Measurements from ENCODE around the gene TNN.
"Not testable (repeated sequence)": the region's sequence is repeated elsewhere in the genome, so short reads cannot be mapped to it uniquely, and the experiment has no call there.

Gene TNN

DNA sequence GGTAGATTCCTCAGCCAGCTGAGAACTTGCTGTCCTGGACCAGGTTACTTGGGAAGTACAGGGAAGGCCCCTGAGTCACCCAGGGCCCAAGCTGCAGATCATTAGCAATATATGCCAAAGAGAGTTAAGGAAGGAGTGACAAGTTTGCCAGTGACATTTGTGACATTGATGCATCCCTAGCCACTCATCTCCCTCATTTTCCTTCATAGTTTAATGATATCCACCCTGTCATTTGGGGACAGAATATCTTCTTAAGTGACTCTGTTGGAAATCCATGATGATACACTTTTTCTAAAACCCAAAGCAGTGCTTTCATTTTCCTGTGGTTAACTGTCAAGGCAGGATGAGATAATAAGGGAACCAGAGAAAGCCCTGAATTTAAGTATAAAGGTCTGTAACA is 3.2 kb downstream of the TNN start:
- no peak for DNase-seq (ENCODE audit: low read depth in 3 of 3)

DNA sequence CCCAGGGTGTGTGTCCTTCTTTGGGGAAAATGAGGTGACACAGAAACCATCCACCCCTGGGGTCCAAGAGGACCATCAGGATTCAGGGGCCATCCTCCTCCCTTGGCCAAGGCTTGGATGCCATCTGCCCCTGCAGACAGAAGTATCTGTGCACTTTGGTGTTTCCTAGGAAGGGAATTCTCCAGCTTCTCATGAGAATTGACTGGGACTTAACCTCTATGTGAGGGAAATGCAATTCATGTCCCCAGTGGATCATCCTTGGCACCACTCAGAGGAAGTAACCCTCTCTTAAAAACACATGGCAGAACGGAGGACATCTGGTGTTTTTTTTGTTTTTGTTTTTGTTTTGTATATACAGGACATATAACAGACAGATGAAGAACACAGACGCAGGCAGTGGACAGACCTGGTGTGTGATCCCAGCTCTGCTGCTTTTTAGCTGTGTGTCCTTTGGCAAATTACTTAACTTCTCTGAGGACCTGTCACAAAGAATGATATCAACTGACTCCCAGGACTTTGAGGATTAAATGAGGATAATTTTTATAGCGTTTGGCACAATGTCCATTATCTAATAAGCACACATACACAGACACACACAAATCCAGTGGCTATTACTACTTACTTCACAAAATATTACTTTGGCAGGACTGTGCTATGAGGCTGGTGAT is 3.8 kb downstream of the TNN start:
- DNase-seq (ENCODE audit: low read depth in 3 of 3) = no peak

DNA sequence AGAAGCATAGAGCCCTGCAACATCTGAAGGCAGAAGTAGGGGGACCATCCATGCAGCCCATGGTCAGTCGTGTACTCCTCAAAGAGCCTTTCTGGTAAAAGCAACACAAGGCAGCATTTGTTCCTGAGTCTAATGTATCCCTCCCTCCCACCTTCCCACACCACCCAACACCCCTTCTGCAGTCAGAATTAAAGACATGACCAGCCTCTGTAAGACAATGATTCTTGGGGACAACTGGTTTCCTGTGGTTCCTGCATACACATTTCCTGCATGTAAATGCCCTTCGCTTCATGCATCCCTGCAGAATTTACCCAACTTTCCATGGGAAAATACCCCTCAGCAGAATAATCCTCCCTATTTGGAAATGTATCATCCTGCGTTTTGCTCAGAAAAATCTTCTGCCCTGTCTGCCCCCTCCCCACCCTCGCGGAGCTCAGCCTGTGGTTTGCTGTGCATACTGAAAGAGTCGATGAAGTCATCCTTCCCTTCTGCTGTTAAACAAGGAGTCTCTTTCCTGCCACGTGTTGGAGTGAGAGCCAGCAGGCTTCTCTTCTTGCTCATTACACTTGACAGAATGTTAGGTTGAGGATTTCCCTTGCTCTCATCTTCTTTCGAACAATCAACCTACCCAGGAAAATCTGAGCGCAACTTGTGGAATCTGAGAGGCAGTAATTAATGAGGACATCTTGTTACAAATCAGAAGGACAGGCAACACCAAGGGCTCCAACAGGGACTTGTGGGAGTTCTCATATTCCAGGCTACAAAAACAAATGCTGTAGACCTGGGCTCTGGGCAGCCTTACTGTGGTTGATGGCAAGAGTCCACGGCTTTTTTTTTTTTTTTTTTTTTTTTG is 4.7 kb downstream of the TNN start:
- DNase-seq (ENCODE audit: low read depth in 3 of 3) = peak; percentile 2 to 29 (median 8)

DNA sequence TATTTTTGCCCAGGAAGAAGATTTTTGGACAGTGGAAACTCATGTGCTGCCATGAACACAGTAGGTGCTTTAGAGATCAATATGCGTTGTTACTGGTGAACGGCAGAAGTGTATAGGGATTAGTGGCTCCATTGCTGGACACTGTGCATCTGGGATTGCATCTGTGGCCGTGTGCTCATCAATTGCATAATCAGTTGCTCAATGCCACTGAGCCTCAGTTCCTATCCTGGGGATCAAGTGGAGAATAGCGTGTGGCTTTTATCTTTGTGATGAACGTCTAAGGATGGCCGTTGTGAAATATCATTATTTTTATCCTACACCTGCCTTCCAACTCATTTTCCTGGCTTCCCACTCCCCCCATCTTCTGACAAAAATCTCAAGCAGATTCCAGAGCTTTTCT is 5.4 kb downstream of the TNN start:
- DNase-seq (ENCODE audit: low read depth in 3 of 3) = no peak

DNA sequence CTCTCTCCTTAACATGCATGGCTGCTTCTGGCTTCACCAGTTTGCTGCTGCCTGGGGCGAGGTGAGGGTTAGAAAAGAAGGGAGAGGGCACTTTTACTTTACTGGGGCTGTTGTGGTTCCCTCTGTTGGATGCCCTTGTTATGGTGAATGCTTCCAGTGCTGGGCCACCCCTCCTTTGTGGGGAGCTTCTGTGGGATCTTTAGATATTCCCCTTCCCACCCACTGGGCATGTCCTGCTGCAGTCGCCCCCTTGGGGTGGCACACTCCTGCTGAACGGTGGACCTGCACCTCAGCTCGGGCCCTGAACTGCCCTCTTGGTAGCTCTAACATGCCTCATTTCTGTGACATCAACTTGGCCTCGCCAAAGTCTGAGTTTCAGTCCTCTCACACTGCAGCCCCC is 6.0 kb downstream of the TNN start:
- DNase-seq (ENCODE audit: low read depth in 3 of 3) = no peak

DNA sequence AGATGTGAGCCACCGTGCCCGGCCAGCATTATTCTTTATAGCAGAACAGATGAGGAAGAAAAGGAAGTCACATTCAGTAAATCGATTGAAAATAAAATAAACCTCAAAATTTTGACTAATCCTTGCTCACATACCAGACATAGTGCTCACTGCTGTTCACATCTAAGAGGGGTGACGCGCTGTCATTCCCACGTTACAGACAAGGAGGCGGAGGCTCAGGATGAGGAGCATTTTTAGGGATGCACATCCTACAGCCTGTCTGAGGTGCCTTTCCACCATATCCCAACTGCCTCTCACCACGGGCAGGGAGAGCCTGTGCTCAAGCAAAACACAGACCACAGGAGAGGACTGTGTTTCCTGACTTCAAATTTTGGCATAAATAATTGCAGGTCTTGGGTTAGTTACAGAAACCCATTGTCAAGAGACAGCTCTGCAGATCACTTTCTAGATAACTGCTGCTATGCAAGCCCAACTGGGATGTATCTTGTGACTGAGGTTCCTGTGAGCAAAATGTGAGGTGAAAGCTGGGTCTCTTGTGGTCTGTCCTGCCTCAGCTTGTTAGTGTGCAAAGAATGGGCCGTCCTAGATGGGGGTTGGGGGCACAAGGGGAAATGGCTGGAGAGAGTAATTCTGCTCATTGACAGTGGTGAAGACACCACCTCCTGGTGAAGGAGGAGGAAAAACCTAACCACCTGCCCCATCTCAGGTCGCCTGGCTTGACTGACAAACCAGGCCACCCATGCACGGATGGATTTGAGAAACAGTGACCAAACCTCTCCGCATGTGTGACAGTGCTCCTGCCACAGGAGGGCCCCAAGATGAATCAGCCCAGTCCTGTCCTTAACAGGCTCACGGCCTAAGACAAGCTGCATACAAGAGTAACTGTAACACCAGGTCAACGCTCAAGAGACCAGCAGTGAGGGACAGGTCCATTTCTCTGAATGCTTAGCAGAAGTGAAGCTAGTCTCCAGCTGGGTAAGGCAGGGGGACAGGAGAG is 8.2 kb downstream of the TNN start:
- no peak for DNase-seq (ENCODE audit: low read depth in 3 of 3)

DNA sequence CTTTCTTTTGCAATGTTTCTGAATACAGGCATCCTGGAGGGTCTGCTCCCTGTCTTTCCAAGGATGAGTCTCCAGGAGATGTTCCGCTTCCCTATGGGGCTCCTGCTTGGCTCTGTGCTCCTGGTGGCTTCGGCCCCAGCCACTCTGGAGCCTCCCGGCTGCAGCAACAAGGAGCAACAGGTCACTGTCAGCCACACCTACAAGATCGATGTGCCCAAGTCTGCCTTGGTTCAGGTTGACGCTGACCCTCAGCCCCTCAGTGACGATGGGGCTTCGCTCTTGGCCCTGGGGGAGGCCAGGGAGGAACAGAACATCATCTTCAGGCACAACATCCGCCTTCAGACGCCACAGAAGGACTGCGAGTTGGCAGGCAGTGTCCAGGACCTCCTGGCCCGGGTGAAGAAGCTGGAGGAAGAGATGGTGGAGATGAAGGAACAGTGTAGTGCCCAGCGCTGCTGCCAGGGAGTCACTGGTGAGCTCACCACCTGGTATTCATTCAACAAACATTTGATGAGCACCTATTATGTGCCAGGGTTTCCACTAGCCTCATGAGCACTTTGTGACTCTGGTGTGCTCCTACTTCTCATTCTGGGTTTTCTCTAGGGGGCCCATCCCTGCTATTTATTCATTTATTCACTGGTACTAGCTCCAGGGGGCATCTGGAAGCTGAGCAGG is 9.9 kb downstream of the TNN start:
- no peak for DNase-seq (ENCODE audit: low read depth in 3 of 3)

DNA sequence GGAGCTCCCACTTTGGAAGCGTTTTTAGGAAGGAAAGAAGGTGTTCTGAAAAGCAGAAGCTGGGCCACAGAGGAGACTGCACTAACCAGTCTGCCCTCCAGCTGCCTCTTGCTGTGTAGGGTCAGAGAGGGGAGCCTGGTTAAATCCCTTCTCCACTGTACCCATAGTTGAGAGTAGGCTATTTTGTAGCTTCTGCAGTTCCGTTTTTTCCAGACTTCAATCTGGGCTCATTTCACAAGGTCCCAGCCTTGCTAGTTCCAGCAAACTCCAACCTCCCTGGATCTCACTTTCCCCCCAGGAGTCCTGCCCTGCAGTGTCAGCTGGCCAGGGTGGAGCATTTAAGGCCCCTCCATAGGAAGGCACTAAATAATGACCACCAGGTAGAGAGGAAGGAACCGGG is 11.0 kb downstream of the TNN start:
- DNase-seq (ENCODE audit: low read depth in 3 of 3) = no peak

DNA sequence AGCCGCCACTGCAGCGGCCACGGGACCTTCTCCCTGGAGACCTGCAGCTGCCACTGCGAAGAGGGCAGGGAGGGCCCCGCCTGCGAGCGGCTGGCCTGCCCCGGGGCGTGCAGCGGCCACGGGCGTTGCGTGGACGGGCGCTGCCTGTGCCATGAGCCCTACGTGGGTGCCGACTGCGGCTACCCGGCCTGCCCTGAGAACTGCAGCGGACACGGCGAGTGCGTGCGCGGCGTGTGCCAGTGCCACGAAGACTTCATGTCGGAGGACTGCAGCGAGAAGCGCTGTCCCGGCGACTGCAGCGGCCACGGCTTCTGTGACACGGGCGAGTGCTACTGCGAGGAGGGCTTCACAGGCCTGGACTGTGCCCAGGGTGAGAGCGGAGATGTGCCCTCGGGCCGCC is 11.7 kb downstream of the TNN start:
- DNase-seq (ENCODE audit: low read depth in 3 of 3) = no peak

DNA sequence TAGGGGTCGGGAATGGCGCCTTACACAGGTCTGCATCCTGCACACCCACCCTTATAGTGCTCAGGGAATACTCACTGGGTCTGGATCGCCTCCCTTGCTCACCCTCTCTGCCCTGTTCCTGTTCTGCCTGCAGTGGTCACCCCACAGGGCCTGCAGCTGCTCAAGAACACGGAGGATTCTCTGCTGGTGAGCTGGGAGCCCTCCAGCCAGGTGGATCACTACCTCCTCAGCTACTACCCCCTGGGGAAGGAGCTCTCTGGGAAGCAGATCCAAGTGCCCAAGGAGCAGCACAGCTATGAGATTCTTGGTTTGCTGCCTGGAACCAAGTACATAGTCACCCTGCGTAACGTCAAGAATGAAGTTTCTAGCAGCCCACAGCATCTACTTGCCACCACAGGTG is 12.4 kb downstream of the TNN start:
- no peak for DNase-seq (ENCODE audit: low read depth in 3 of 3)

DNA sequence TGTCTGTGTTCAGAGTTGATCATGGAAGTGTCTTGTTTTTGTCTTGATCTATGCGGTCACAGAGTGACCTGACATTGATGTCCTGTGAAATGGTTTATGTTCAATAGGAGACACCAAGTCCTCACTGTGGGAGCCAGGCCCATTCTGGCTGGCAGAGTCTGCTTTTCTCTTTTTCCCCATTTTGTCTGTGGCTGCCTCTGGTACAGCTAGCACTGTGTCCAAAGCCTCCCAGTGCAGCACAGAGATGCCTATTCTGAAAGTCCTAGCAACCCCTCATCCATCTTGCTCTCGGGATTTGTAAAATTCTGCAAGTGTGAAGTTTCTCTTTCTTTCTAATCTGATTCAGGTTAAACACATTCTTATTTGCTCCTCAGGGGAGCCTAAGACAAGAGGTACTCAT is 14.3 kb downstream of the TNN start:
- no peak for DNase-seq (ENCODE audit: low read depth in 3 of 3)

DNA sequence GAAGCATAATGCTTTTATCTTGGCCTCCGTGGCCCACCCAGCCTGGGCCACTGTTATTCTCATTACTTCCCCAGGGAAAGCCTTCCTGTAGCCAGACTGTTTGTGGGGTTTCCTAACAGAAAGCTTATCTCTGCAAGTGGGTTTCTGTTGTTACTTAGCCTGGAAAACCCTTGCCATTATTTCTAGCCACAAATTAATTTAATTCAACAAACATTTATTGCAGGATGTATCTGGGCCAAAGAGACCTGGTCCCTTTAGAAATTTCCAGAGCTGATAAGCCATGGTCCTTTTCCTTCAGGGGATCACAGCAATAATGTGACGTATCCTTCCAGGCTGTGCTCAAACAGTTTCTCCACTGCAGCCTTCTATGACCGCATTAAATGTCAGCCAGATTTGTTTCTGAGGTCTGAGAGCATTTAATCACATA is 20.9 kb downstream of the TNN start:
- no peak for DNase-seq (ENCODE audit: low read depth in 3 of 3)

DNA sequence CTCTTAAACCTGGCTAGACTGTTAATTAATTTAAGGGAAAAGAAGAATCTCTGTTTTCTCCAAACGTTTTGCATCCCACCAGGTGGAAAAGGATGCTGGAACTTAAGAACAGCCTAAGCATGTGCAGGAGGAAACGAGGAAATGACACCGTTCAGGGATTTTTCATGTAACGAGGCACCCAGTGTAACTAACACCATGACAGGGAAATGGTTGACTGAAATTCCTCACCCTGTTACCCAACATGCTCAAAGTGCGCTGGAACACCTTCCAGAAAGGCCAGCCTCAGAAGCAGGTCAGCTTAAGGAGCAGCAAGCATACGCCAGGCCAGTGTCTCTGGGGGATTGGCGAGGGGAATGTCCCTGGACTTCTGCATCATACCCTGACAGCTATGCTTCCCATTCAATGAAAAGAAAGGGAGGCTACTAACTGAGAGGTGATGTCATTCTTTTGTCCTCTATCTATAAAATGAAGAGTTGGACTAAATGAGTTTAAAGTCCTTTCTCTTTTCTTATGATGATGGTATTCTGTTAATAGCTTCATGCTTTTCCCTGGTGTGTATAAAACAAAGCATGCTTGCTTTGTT is 21.6 kb downstream of the TNN start:
- no peak for DNase-seq (ENCODE audit: low read depth in 3 of 3)

DNA sequence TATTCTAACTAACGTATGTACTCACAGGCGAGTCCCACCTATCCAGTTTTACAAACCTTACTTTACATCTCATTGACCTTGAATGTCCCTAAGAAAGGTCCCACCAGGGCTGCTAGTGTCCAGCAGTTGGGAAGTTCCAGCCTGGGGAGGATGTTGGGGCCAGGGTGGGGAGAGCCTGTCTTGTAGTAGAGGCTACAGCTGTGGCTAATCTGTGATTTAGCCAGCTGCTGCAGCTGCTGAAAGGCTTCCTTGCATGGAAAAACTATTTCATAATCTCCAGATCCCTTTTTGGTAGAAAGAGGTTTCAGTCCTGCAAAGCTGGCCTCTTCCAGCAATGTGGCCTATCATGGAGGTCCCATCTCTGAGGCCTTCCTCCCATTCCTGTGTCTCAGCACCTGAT is 23.1 kb downstream of the TNN start:
- DNase-seq (ENCODE audit: low read depth in 3 of 3) = no peak

DNA sequence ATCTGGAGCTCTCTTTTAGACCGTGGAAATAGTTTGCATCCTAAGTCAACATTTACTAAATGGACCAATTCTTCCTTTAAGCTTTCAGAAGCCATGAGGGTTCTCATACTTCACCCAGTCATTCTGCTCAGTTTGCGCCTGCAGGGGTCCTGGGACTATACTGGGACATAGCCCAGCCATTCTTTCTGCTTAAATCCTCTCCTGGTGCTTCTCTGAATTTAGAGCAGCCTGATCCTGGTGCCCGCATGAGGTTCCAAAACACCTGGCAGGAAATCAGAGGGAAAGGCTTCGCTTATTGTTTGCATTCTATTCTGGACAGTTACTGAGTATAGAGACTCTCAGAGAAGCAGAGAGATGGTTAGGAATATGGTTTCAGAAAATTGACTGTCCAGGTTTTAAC is 27.0 kb downstream of the TNN start:
- DNase-seq (ENCODE audit: low read depth in 3 of 3) = no peak

DNA sequence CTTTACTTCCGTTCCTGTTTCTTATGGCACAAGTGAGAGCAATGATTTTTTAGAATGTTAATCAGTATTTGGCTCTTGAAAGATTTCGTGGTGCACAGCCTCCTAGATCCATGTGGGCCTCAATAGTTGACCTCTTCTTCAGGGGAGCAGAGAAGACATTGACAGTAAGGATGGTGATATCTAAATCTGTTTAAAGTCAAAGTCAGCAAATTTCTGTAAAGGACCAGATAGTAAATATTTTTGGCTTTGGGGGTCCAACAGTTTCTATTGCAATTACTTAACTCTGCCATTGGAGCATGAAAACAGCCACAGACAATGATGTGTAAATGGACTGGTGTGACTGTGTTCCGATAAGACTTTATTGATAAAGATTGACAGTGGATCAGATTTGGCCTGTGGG is 27.4 kb downstream of the TNN start:
- DNase-seq (ENCODE audit: low read depth in 3 of 3) = no peak

DNA sequence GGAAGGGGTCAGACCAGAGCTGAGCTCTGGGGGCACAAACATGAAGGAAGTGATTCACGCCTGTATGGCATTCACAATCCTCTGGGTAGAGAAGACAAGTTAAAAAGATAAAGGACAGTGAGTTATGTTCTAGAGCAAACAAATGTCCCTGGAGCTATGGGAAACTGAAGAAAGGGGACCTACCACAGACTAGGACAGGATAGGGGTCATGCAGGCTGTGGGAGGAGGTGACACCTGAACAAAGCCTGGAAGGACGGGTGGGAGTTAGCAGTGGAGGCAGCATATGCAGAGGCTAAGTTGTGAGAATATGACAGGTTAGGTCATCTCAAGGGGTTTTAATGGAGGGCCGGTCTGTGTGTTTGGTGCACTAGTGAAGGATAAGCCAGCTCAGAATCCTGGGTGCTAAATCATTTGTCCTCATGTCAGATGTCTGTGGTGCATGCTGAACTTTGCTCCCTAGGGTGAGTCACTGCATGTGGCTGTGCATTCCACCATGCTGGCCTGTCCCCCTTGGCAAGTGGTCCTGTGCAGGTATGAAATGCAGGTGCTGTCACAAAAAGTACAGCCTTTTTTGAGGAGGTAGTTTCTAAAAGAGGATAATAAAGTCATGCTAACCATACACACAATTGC is 28.5 kb downstream of the TNN start:
- DNase-seq (ENCODE audit: low read depth in 3 of 3) = no peak

DNA sequence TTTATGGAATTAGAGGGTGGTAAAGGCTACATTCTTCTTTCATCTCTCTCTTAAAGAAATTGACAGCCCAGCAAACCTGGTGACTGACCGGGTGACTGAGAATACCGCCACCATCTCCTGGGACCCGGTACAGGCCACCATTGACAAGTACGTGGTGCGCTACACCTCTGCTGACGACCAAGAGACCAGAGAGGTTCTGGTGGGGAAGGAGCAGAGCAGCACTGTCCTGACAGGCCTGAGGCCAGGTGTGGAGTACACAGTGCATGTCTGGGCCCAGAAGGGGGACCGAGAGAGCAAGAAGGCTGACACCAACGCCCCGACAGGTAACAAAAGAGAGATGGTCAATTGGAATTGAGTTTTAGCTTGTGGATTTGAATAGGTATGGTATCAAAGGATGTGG is 29.7 kb downstream of the TNN start:
- no peak for DNase-seq (ENCODE audit: low read depth in 3 of 3)

DNA sequence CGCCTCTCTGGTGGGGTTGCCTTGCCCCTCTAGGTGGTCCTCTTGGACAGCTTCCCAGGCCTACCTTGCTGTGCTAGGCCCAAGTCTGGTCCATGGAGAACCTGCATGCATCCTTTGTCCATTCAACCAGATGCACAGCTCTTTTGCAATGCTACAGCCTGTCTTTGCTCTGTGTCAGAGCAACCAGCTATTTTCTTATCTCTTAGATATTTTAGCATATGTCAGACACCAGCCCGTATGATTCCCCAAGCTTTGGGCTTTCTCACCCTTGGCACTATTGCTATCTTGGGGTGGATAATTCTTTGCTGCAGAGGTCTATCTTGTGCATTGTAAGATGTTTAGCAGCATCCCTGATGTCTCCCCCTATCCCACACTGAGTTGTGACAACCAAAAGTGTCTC is 32.3 kb downstream of the TNN start:
- no peak for DNase-seq (ENCODE audit: low read depth in 3 of 3)

DNA sequence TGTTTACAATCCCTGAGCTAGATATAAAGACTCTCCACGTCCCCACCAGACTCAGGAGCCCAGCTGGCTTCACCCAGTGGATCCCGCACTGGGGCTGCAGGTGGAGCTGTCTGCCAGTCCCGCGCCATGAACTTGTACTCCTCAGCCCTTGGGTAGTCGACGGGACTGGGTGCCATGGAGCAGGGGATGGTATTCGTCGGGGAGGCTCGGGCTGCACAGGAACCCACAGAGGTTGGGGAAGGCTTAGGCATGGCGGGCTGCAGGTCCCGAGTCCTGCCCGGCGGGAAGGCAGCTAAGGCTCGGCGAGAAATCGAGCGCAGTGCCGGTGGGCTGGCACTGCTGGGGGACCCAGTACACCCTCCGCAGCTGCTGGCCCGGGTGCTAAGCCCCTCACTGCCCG is 34.5 kb downstream of the TNN start:
- not testable (repeated sequence) for DNase-seq (ENCODE audit: low read depth in 3 of 3)

DNA sequence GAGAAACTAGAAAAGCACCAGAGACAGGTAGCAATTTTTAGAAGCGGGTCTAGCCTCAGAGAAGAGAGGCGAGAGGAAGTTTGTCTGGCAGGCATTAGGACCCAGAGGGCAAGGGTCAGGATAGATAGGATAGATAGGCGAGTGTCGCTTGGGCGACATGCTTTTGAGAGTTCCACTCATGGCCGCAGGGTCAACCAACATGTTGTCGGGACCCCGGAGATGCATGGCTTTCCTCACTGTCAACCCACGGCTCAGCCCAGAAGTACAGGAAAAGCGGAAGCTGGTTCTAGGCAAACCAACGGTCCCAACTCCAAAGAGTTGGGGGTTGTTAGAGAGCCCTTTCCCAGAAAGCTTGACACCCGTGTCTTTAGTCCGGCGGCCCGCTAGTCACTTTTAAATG is 38.9 kb downstream of the TNN start:
- not testable (repeated sequence) for DNase-seq (ENCODE audit: low read depth in 3 of 3)
